ENCODE data around the gene HARBI1. TPM values are rescaled to one million over a fixed set of nuclear protein-coding genes. Genes with fewer than 3 reads are reported as not detected.

Gene HARBI1
- total and polyA plus RNA-seq, 2 of the 8 experiments (the other 6 are each of a cell fraction or from before 2014, with no cell fraction given), result 3.8 to 5.1 TPM

GRCh38 chr11:46601129-46601528 lies 15.9 kb downstream of the HARBI1 start:
- Histone ChIP-seq H2BK20ac (ENCODE audit: low read length) (no peak overlapping the region), H3K56ac (replicated peaks; ENCODE audit: insufficient read length, low read depth, low read length) (no peak overlapping the region), H3K4ac (replicated peaks; ENCODE audit: insufficient read length, low read depth, low read length) (no peak overlapping the region), H3K27ac (ENCODE audit: low read depth, low read length) (no peak overlapping the region), H4K20me1 (replicated peaks in 1 of 2; ENCODE audit: control insufficient read depth in 1 of 2, insufficient read depth in 2 of 2, low read length in 2 of 2) (no peaks in the 10 kb centered on the region), H2BK5ac (ENCODE audit: low read depth, low read length) (no peak overlapping the region), H3K23me2 (ENCODE audit: low read depth, low read length) (no peaks in the 10 kb centered on the region), H3K27me3 (replicated peaks in 1 of 4; ENCODE audit: control insufficient read depth in 3 of 4, extremely low read depth in 1 of 4, insufficient read depth in 3 of 4, low read length in 3 of 4) (no peaks in the 10 kb centered on the region), H2BK12ac (ENCODE audit: low read depth, low read length) (no peak overlapping the region), H3K79me2 (ENCODE audit: control insufficient read depth in 1 of 2, insufficient read depth in 2 of 2, low read length in 2 of 2) (no peaks in the 10 kb centered on the region), H3K4me3 (ENCODE audit: extremely low read depth in 1 of 4, insufficient read depth in 2 of 4, low read depth in 3 of 4, low read length in 4 of 4) (no peak overlapping the region), H3K36me3 (ENCODE audit: control insufficient read depth in 2 of 4, insufficient read depth in 4 of 4, low read length in 3 of 4) (no peaks in the 10 kb centered on the region), H3K14ac (ENCODE audit: insufficient read length) (no peak overlapping the region), H2AFZ (ENCODE audit: low read length) (no peak overlapping the region), H3K18ac (ENCODE audit: extremely low read depth, low read length) (no peak overlapping the region), H2AK5ac (ENCODE audit: low read depth, low read length) (no peak overlapping the region), H2BK120ac (replicated peaks; ENCODE audit: low read depth, low read length) (no peak overlapping the region), H3K9ac (replicated peaks in 1 of 4; ENCODE audit: extremely low read depth in 1 of 4, low read depth in 3 of 4, low read length in 3 of 4) (no peak overlapping the region), H3K79me1 (ENCODE audit: low read depth, low read length) (no peaks in the 10 kb centered on the region), H2BK15ac (ENCODE audit: low read length) (no peak overlapping the region), H3K4me2 (ENCODE audit: insufficient read depth in 1 of 2, low read depth in 2 of 2, low read length in 2 of 2) (no peak overlapping the region), H3K4me1 (replicated peaks in 1 of 4; ENCODE audit: control insufficient read depth in 3 of 4, insufficient read depth in 4 of 4, low read length in 3 of 4) (no peaks in the 10 kb centered on the region), H4K8ac (ENCODE audit: extremely low read depth, insufficient read depth, low read length) (no peak overlapping the region), H4K91ac (replicated peaks; ENCODE audit: insufficient read length, low read length) (no peak overlapping the region), H3K9me3 (ENCODE audit: insufficient read depth in 2 of 2, low read depth in 1 of 2, low read length in 1 of 2) (no peaks in the 10 kb centered on the region), H4K5ac (ENCODE audit: insufficient read length, low read depth, low read length) (no peak overlapping the region), H3K23ac (ENCODE audit: insufficient read length) (no peak overlapping the region)
- ChIA-PET CTCF (ENCODE audit: partially characterized antibody) (interaction anchor here (0.6 kb wide), 1 partner anchor 15 kb away, joined by 4 read pairs; no protein-coding TSS in a partner anchor), POLR2A (ENCODE audit: partially characterized antibody) (interaction anchor here (1.7 kb wide), 1 partner anchor 29 kb away, joined by 3 read pairs; no protein-coding TSS in a partner anchor)
- no peak for DNase-seq (ENCODE audit: low read depth in 1 of 2, low spot score in 2 of 2)
- no peak for FAIRE-seq
- 100% methylated on average over 1 of the region's 1 CpG; no CpG with 5 or more reads in 1 of the 2 experiments for WGBS, 2 experiments (ENCODE audit: extremely low coverage in 1 of 2, insufficient coverage in 1 of 2, insufficient read length in 1 of 2, insufficient replicate concordance in 2 of 2, low coverage in 1 of 2, low lambda C conversion rate in 2 of 2, missing lambda C conversion rate in 1 of 2)
- TF ChIP-seq CHD2 (IDR thresholded peaks at IDR 0.05; ENCODE audit: low read length) (no peak), SP1 (IDR thresholded peaks at IDR 0.05; ENCODE audit: low read depth, low read length) (no peak), GABPA (IDR thresholded peaks at IDR 0.05; ENCODE audit: borderline replicate concordance, insufficient read depth, low read length) (no peak), RXRA (IDR thresholded peaks at IDR 0.05; ENCODE audit: insufficient read depth, low read depth, low read length) (no peak), HDAC6 (IDR thresholded peaks at IDR 0.05; ENCODE audit: low read depth, low read length) (no peak), BCL11A (IDR thresholded peaks at IDR 0.05; ENCODE audit: low read depth in 2 of 2, low read length in 2 of 2) (no peak), ASH2L (IDR thresholded peaks at IDR 0.05; ENCODE audit: low read length) (no peak), KDM4A (IDR thresholded peaks at IDR 0.05; ENCODE audit: low read depth, low read length, severe bottlenecking) (no peak), EP300 (IDR thresholded peaks at IDR 0.05; ENCODE audit: borderline replicate concordance in 1 of 2, low read depth in 2 of 2, low read length in 2 of 2) (no peak), TEAD4 (IDR thresholded peaks at IDR 0.05; ENCODE audit: low read depth, low read length) (no peak), POLR2AphosphoS5 (IDR thresholded peaks at IDR 0.05; ENCODE audit: low read depth, low read length) (no peak), JUND (IDR thresholded peaks at IDR 0.05; ENCODE audit: low read length) (no peak), ZNF274 (IDR thresholded peaks at IDR 0.05; ENCODE audit: borderline replicate concordance, extremely low read depth, low read length) (no peak), CTBP2 (IDR thresholded peaks at IDR 0.05; ENCODE audit: borderline replicate concordance, insufficient read depth, insufficient read length, low read length) (no peak), MAX (IDR thresholded peaks at IDR 0.05) (no peak)

Measured in H1 (cell line).